ENCODE data around the gene SSH2. TPM values are rescaled to one million over a fixed set of nuclear protein-coding genes. Genes with fewer than 3 reads are reported as not detected.
"Not testable (repeated sequence)": the region's sequence is repeated elsewhere in the genome, so short reads cannot be mapped to it uniquely, and the experiment has no call there.

The SSH2 gene
- total RNA-seq, 1 experiment from 2014 or later: 15.2 TPM

DNA sequence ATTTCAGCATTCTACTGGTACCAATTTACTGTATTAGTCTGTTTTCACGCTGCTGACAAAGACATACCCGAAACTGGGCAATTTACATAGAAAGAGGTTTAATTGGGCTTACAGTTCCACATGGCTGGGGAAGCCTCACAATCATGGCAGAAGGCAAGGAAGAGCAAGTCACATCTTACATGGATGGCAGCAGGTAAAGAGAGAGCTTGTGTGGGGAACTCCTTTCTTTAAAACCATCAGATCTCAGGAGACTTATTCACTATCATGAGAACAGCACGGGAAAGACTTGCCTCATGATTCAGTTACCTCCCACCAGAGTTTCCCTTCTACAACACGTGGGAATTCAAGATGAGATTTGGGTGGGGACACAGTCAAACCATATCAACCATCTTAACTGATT, 72.9 kb downstream of the SSH2 start:
- in situ Hi-C loops (cut with HindIII; ENCODE audit: low pct_unique_long_range_greater_than_20kb, low sequenced_read_pairs): not testable (repeated sequence)

DNA sequence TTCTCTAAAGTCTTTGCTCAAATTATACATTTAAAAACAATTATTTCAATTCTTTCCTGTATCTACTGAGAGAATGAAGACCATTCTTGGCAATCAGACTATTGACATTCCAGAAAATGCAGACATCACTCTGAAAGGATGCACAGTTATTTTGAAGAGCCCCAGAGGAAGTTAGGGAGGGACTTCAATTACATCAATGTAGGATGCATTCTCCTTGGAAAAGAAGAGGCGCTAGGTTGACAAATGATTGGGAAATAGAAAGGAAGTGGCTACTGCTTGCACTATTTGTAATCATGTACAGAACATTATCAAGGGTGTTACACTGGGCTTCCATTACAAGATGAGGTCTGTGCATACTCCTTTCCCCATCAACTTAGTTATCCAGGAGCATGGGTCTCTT, 74.3 kb downstream of the SSH2 start:
- peak; percentile 25 for DNase-seq (ENCODE audit: low read depth, low spot score)
- in situ Hi-C loops (cut with HindIII; ENCODE audit: low pct_unique_long_range_greater_than_20kb, low sequenced_read_pairs): no loop called here

More for the DNA sequence above, 72.9 kb downstream of the SSH2 start:
- not testable (repeated sequence) for DNase-seq (ENCODE audit: low read depth, low spot score)

DNA sequence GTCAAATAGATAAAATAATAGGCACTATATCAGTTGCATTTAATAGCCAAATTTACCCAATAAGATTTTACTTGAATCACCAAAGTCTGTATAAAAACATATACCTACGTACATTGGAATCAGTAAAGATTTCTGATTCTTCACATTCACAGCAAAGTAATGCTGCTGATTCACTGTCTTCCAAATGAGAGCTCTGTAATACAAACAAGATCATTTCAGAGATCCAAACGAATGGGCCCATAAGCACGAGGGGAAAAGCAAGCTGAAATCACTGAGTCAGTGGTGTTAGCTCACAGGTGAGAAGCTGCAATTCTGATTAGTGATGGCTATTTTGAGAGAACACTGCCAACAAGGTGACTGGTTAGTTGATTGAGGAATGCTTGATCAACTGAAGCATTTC, 81.3 kb downstream of the SSH2 start:
- in situ Hi-C loops (cut with HindIII; ENCODE audit: low pct_unique_long_range_greater_than_20kb, low sequenced_read_pairs): no loop called here
- no peak for DNase-seq (ENCODE audit: low read depth, low spot score)

DNA sequence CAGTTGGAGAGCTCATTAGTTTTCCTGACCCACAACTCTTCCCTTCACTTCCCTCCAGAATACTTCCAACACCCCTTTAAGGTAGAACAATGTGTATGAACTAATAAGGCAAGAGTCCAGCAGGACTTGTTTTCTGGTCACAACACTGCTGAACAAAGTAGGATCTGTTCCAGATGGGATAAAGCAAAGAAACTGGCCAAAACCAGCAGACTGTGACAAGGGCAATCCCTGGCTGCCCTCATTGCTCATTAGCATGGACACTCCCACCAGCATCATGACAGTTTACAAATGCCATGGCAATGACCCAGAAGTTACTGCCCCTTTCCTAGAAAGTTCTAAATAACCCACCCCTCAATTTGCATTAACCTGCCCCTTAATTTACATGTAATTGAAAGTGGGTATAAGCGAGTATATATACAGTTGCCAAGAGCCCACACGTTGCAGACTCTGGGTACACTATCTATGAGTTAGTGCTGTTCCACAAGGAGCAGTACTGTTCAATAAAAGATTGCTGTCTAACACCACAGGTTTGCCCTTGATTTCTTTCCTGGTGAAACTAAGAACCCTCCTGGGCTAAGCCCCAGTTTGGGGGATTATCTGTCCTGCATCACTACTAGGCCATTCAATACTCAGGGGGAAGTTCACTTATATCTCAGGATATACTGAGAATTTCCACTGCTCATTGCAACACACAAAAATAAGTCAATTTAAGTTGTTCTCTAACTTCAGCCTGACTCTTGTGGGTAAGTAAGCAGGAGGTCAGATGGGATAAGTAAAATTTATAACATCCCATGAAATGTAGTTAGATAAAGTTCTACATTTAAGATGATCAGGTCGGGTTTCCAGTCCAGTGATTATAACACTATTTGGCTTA, 82.3 kb downstream of the SSH2 start:
- in situ Hi-C loops (cut with HindIII; ENCODE audit: low pct_unique_long_range_greater_than_20kb, low sequenced_read_pairs): no loop called here
- peak; percentile 24 for DNase-seq (ENCODE audit: low read depth, low spot score)

DNA sequence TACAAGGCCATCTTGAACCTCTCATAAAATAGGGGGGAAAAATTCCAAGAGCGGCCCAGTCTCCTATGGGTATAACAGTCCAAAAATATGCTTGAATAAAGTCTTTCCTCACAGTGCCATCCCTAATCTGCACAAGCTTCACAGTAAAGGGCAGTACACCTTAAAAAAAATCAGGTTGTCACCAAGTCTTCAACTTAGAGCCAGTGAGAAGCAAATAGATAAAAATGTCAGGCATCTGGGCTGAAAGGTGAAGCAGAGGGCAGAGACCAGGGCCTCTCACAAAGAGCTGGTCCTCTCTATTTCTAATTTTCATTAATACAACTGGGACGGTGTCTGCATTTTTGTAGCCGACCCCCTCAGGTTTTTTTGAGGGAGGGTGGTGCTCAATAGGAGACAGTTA, 82.9 kb downstream of the SSH2 start:
- DNase-seq (ENCODE audit: low read depth, low spot score): no peak
- in situ Hi-C loops (cut with HindIII; ENCODE audit: low pct_unique_long_range_greater_than_20kb, low sequenced_read_pairs): no loop called here

DNA sequence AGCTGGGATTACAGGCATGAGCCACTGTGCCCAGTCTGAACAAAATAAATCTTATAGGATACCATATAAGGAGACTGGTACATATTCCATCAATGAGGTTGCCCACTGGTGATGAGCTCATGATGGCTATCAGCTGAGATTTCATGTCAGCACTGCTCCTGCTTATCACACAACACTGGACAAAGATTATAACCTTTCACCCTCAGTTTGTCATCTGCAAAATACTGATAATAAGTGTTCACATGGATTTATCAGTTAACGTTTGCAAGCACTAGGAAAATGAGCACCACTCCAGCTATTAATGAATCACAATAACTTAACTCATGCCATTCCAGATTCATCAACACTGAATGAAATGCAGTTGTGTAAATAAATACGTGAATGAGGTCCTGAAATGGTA, 83.7 kb downstream of the SSH2 start:
- DNase-seq (ENCODE audit: low read depth, low spot score): no peak
- in situ Hi-C loops (cut with HindIII; ENCODE audit: low pct_unique_long_range_greater_than_20kb, low sequenced_read_pairs): no loop called here

DNA sequence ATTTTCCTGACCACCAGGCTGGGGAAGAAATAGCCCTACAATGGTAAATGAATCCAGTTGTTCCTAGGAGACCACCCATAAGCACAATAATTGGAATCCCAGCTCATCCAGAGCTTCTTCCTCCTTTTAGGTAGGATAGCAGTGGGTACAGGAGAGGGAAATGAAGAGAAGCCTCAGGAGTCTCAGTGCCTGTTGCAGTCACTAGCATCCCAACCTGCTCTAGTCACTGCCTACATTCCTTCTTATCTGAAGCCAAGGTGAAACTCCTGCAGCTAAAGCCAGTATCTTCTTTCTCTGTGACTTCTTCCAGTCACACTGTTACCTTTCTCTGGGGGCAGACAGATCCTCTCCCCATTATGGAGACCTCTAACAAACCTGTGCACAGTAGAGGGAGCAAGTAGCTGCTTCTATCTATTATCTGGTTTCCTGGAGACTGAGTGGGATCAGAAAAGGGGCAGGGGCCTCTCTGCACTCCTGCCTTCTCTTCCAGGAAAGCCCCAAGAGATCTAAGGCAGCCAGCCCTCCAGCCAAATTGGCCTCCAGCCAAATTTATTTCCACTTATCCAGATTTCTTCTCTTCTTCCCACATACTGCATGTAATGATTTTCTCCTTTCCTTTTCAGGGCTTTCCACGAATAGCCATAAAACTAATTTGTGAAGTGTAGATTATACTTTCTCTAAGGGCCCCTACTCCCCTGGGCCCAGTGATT, 85.5 kb downstream of the SSH2 start:
- in situ Hi-C loops (cut with HindIII; ENCODE audit: low pct_unique_long_range_greater_than_20kb, low sequenced_read_pairs): no loop called here
- DNase-seq (ENCODE audit: low read depth, low spot score): peak; percentile 38

DNA sequence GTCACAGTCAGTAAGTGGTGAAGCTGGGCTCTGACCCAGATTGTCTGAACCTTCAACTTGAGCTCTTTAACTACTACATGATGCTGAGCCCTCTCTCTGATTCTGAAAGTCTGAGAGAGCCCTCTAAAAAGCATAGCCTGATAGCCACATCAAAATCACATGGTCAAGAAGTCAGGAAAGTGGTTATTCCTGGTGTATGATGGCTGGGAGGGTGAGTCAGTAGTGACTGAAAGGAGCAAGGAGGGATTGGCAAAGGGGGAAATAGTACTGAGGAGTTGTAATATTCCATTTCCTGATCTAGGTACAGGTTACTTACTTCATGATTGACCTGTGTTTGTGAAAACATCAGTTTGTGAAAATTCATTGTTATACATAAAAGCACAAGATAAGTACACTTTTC, 89.1 kb downstream of the SSH2 start:
- in situ Hi-C loops (cut with HindIII; ENCODE audit: low pct_unique_long_range_greater_than_20kb, low sequenced_read_pairs): no loop called here
- DNase-seq (ENCODE audit: low read depth, low spot score): no peak

DNA sequence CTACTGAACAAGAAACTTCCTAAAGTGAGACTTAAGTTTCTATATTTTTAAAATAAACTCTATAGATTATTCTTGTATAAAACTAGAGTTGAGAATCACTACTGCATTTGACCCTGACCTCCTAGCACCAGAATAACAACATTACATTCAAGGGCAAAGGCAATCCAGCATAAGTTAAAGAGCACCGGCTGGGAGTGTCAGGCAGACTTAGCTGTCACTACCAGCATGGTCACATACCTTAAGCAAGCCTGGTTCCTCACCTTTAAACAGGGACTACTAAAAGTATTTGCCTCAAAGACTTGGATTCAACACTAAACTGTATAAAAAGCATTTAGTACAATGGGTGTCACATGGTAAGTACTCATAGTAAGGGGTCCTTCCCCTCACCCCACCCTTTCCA, 90.4 kb downstream of the SSH2 start:
- in situ Hi-C loops (cut with HindIII; ENCODE audit: low pct_unique_long_range_greater_than_20kb, low sequenced_read_pairs): no loop called here
- no peak for DNase-seq (ENCODE audit: low read depth, low spot score)

DNA sequence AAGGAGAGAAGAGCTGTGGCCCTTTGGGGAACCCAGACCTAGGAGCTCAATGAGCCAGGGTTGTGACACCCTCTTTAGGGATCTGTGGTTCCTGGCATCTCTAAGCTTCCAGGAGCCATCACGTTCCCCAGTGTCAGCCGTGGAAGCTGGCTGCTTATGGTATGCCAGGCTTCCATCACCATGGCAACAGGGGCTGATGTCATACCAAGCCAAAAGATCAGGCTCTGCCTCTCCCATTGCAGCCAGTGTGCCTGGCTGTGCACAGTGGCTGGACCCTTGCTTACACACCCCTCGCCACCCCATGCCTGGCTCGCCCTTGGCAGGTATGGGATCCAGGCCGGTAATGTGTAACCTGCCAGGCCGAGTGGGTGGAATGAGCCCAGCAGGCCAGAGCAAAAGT, 91.1 kb downstream of the SSH2 start:
- in situ Hi-C loops (cut with HindIII; ENCODE audit: low pct_unique_long_range_greater_than_20kb, low sequenced_read_pairs): no loop called here

DNA sequence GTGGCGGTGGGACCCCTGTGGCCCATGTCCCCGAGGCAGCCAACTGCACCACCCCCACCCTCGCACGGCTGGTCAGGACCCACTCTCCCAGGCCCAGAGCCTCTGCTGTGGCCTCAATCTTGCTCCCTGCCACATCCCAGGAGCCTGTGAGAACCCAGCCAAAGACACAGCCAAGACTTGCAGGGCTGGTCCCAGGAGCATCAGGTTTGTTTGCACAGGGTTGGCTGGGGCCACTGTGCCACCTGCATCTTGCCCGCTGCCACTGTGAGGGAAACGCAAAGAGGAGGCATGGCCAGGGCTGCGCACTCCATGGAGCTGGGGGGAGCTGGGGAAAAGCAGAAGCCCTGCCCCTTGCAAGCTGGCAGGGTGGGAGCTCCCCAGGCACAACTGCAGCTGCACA, 92.5 kb downstream of the SSH2 start:
- in situ Hi-C loops (cut with HindIII; ENCODE audit: low pct_unique_long_range_greater_than_20kb, low sequenced_read_pairs): no loop called here

More for the DNA sequence above, 91.1 kb downstream of the SSH2 start:
- DNase-seq (ENCODE audit: low read depth, low spot score): no peak

DNA sequence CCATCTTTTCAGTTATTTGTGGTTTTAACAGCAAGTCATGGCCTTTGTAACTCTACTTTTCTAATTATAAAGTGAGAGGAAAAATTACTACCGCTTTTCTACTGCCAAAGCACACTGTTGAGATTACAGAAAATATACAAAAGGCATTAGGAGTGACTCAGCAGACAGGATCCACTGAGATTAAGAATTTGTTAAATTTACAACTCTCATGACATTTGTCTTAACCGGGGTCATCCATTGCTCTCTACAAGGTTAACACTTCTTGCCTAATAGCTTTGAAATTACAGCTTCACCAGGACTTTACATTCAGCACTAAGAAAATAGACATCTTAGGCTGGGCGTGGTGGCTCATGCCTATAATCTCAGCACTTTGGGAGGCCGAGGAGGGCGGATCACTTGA, 93.4 kb downstream of the SSH2 start:
- DNase-seq (ENCODE audit: low read depth, low spot score): no peak
- in situ Hi-C loops (cut with HindIII; ENCODE audit: low pct_unique_long_range_greater_than_20kb, low sequenced_read_pairs): no loop called here

More for the DNA sequence above, 92.5 kb downstream of the SSH2 start:
- DNase-seq (ENCODE audit: low read depth, low spot score): no peak

DNA sequence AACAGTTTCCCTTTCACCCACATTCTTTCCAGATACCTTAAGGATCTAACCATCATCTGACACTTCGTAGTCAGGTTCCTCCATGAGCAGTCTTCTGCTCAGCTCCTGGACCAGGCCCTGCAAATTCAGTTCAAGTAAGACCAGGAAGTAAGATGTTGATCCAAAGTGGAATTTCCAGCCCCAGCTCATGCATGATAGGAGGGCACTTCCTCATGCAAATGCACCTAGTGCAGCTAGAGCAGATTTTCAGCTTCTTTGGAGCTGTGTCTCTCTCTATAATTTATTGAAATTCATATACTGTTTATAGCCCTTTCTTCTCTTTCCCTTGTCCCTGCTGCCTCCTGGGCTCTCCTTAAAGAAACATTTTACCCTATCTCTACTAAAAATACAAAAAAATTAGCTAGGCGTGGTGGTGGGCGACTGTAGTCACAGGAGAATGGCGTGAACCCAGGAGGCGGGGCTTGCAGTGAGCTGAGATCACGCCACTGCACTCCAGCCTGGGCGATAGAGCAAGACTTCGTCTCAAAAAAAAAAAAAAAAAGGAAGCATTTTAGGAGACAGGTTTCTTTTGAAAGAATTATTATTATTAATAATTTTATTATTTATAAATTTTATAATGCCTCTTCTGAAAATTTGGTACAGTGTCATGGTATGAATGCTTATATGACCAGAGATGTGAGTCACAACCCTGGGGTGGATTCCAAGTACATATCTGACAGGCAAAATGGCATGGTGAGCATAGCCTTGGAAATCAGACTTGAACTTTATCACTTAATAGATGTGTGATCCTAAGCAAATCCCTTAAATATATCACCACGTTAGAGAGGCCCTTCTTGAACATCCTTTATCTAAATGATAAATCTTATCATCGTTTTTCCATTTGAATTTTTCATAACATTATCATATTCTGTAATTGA, 94.3 kb downstream of the SSH2 start:
- in situ Hi-C loops (cut with HindIII; ENCODE audit: low pct_unique_long_range_greater_than_20kb, low sequenced_read_pairs): no loop called here
- DNase-seq (ENCODE audit: low read depth, low spot score): no peak

DNA sequence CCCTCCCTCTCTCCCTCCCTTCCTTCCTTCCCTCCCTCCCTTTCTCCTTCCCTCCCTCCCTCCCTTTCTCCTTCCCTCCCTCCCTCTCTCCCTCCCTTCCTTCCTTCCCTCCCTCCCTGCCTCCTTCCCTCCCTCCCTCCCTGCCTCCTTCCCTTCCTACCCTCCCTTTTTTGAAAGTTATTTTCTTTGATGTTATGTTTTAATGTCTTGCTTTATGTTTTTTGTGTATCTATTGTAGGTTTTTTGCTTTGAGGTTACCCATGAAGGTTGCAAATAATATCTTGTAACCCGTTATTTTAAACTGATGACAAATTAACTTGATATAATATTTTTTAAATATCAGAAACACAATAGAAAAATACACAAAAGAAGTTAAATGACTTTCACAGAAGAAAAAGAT, 96.2 kb downstream of the SSH2 start:
- DNase-seq (ENCODE audit: low read depth, low spot score): no peak
- in situ Hi-C loops (cut with HindIII; ENCODE audit: low pct_unique_long_range_greater_than_20kb, low sequenced_read_pairs): no loop called here

DNA sequence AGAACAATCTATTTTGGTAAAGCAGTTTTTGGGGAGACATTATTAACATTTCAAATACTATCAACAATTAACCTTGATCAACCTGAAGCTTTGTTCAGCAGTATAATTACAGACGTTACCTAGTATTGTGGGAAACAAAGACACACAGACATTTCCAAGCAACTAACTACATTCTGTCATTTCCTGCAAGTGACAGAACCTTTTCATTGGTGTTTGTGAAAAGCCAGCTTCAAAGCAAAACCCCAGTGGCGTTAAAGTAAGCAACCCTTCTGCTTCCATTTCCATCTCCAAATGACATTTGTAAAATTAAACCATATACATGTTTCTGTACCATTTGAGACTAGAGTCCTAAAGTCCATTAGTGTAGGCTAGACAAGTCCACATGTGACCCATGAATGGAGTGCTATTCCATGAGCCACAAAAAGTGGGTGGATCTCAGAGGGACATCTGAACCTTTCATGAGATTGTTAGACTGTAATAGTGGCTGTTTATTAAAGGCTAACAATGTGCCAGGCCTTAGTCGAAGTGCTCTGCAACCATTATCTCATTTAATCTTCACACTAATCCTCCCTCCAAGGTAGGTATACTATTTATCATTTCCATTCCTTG, 101.2 kb downstream of the SSH2 start:
- in situ Hi-C loops (cut with HindIII; ENCODE audit: low pct_unique_long_range_greater_than_20kb, low sequenced_read_pairs): no loop called here
- no peak for DNase-seq (ENCODE audit: low read depth, low spot score)

DNA sequence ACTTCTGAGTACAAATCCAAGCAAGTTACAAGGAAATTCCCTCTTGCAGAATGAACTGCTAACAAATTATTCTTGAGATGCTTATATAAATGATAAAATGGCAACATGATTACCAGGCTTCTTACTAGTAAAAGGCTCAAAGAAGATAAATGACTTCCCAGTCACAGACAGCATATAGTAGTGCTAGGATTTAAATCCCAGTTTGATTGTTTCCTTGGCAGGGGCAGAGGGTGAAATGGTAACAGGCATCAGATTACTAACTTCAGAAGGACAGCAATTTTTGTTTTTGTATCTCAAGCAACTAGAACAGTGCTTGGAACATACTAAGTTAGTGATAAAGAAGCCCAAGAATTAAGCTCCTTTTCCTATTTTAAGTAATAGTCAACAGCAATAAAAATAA, 102.8 kb downstream of the SSH2 start:
- in situ Hi-C loops (cut with HindIII; ENCODE audit: low pct_unique_long_range_greater_than_20kb, low sequenced_read_pairs): no loop called here
- DNase-seq (ENCODE audit: low read depth, low spot score): no peak

DNA sequence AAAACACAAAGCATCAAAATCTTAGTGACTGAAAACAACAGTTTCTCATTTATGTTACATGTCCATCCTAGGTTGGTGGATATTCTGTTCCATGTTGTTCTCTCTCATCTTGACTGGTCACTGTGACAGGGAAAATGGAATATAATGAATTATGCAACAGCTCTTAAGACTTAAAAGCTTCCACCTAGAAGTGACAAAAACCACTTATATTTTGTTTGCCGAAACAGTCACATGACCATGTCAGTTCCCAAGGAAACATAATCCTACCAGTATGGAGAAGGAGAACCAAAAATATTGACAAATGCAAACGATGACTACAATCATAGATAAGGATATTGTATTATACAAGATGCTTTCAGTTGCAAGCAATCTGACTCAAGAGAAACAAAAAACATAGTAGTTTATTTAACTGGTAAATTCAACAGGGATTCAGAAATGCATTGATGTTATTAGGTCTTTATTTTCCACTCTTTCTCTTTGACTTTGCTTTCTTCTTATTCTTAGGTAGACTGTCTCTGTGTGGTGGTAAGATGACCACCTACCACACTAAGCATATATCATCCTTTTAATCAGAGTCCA, 103.8 kb downstream of the SSH2 start:
- in situ Hi-C loops (cut with HindIII; ENCODE audit: low pct_unique_long_range_greater_than_20kb, low sequenced_read_pairs): no loop called here
- DNase-seq (ENCODE audit: low read depth, low spot score): no peak

All from SK-MEL-5 (cell line).